Fibroblast of the aortic adventitia (primary cell): Measurements from ENCODE around the gene TEX13A. TPM values are rescaled to one million over a fixed set of nuclear protein-coding genes. Genes with fewer than 3 reads are reported as not detected.

Experiments
- DNase-seq: peaks from one replicate; pipeline ENCODE4 v3.0.0-alpha.2; 2010; ENCODE audit warnings: low read depth
- H3K4me3 ChIP-seq: 2 replicates; pipeline ENCODE4 v1.5.1; 2011; ENCODE audit warnings: low read depth, mild to moderate bottlenecking, control low read depth, low read length, moderate library complexity
- CTCF ChIP-seq: IDR thresholded peaks from 2 replicates; pipeline ENCODE4 v1.5.1; 2011; ENCODE audit warnings: mild to moderate bottlenecking, low read length, control low read depth, inconsistent platforms; ENCODE audit not compliant: insufficient read depth
- total RNA-seq: library from RNA; depleted of rRNA; stranded (reverse); fragments of >200 nt; gene quantifications from 2 replicates; pipeline ENCODE4 v1.2.3, GENCODE V29; 2012; ENCODE audit warnings: low replicate concordance

Gene TEX13A, protein sequence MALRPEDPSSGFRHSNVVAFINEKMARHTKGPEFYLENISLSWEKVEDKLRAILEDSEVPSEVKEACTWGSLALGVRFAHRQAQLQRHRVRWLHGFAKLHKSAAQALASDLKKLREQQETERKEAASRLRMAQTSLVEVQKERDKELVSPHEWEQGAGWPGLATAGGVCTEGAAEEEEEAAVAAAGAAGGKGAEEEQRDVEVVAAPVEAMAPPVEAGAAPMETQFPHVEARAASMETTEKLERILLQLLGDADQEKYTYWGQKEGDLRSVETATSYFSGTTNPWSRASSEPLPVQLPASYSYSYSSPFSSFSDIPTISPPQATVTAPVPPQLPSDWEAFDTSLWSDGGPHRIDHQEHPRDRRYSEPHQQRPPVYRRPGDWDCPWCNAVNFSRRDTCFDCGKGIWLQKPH
- not detected in 2 replicates for total RNA-seq

- TF ChIP-seq CTCF: no peak
- no peak for DNase-seq
- no peak within 1 kb of the TSS for H3K4me3 ChIP-seq
Observed at GRCh38 chrX:105220636-105221035, at the start of gene TEX13A. Gene TEX13A, minus strand, starts transcription at chrX:105220694. Its CDS starts 297 bp downstream, at chrX:105220397.

- no peak for TF ChIP-seq CTCF
- H3K4me3 ChIP-seq: no peak overlapping the region
- DNase-seq: no peak
Observed at GRCh38 chrX:105269386-105269785, 48.9 kb upstream of the TEX13A start.

- no peak for DNase-seq
- no peak for TF ChIP-seq CTCF
- H3K4me3 ChIP-seq: no peak overlapping the region
Observed at GRCh38 chrX:105267167-105267566, 46.7 kb upstream of the TEX13A start.

- no peak overlapping the region for H3K4me3 ChIP-seq
- peak; percentile 22 for DNase-seq
- no peak for TF ChIP-seq CTCF
Observed at GRCh38 chrX:105266456-105266855, 46.0 kb upstream of the TEX13A start.

- DNase-seq: no peak
- TF ChIP-seq CTCF: no peak
- no peak overlapping the region for H3K4me3 ChIP-seq
Observed at GRCh38 chrX:105265093-105265492, 44.6 kb upstream of the TEX13A start.

DNA sequence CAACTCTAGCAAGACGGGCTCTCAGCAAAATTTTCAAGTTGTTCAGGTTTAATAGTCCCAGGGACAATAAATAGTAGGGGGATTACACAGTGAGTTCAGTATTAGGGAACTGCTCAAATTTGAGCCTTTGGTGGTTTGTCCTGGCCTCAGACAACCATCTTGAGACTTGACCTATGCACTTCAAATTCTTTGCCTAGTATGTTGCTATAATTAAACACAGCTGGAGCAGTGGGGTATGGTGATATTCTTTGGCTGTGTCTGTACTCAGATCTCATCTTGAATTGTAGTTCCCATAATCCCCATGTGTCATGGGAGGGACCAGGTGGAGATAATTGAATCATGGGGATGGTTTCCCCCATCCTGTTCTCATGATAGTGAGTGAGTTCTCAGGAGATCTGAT is 43.3 kb upstream of the TEX13A start:
- no peak for TF ChIP-seq CTCF
- DNase-seq: no peak
- no peak overlapping the region for H3K4me3 ChIP-seq

- no peak for DNase-seq
- H3K4me3 ChIP-seq: no peak overlapping the region
- TF ChIP-seq CTCF: no peak
Observed at GRCh38 chrX:105263171-105263570, 42.7 kb upstream of the TEX13A start.
